ENCODE measurements around the gene TNIP1.

- TF ChIP-seq CTCF (IDR thresholded peaks at IDR 0.05) (no peak), EP300 (IDR thresholded peaks at IDR 0.05) (no peak), POLR2A (IDR thresholded peaks at IDR 0.05) (no peak)
These were observed 15.2 kb upstream of the TNIP1 start for GRCh38 chr5:151096001-151096373.
